HG03280 (cell line): Measurements from ENCODE around the gene AAK1.

Source experiments
- ATAC-seq: cut with Tn5 transposase; IDR thresholded peaks from one replicate; pipeline ENCODE4 v1.9.1; 2021; ENCODE audit warnings: mild to moderate bottlenecking, moderate library complexity; ENCODE audit not compliant: unreplicated experiment

Gene AAK1

GRCh38 chr2:69603146-69603743, 40.3 kb downstream of the AAK1 start:
- ATAC-seq = no peak

GRCh38 chr2:69601179-69601612, 42.3 kb downstream of the AAK1 start:
- ATAC-seq = no peak

GRCh38 chr2:69600425-69600824, 43.1 kb downstream of the AAK1 start:
- no peak for ATAC-seq

- no peak for ATAC-seq
Observed at GRCh38 chr2:69597843-69598610, 45.5 kb downstream of the AAK1 start.

GRCh38 chr2:69597105-69597504, 46.4 kb downstream of the AAK1 start:
- no peak for ATAC-seq

- ATAC-seq = no peak
Observed at GRCh38 chr2:69594341-69594740, 49.2 kb downstream of the AAK1 start.

GRCh38 chr2:69592511-69592910, 51.0 kb downstream of the AAK1 start:
- no peak for ATAC-seq

- ATAC-seq = no peak
Observed at GRCh38 chr2:69589973-69590652, 53.4 kb downstream of the AAK1 start.

- ATAC-seq = no peak
Observed at GRCh38 chr2:69588945-69589344, 54.6 kb downstream of the AAK1 start.

- no peak for ATAC-seq
Observed at GRCh38 chr2:69588403-69588802, 55.1 kb downstream of the AAK1 start.

GRCh38 chr2:69585855-69586555, 57.5 kb downstream of the AAK1 start:
- ATAC-seq = no peak

- no peak for ATAC-seq
Observed at GRCh38 chr2:69584127-69584889, 59.2 kb downstream of the AAK1 start.

GRCh38 chr2:69583321-69583833, 60.2 kb downstream of the AAK1 start:
- ATAC-seq = no peak

GRCh38 chr2:69582582-69583176, 60.9 kb downstream of the AAK1 start:
- no peak for ATAC-seq

GRCh38 chr2:69581774-69582581, 61.6 kb downstream of the AAK1 start:
- no peak for ATAC-seq

GRCh38 chr2:69580486-69580885, 63.1 kb downstream of the AAK1 start:
- no peak for ATAC-seq

GRCh38 chr2:69579536-69579935, 64.0 kb downstream of the AAK1 start:
- no peak for ATAC-seq

- no peak for ATAC-seq
Observed at GRCh38 chr2:69578198-69578540, 65.4 kb downstream of the AAK1 start.

GRCh38 chr2:69577467-69578197, 65.9 kb downstream of the AAK1 start:
- ATAC-seq = no peak
